A549 (cell line): ENCODE measurements around the gene METTL18. TPM values are rescaled to one million over a fixed set of nuclear protein-coding genes. Genes with fewer than 3 reads are reported as not detected.

Experiments
- ATAC-seq, 2 experiments: fragments of 200-7000 bp in 1 of 2; fragments of >200 bp in 1 of 2; cut with Nextera tagmentation in 1 of 2; cut with Tn5 transposase in 1 of 2; 3 replicates each; pipeline versions ENCODE4 v1.8.0 to v1.9.1; 2018 to 2020; ENCODE audit warnings: mild to moderate bottlenecking in 1 of 2, moderate library complexity in 1 of 2
- CTCF ChIA-PET: fragments of 300-600 bp; sonication (Branson Sonifier 250); formaldehyde crosslinking; extraction: SDS; loops from one replicate; lab custom pipeline; 2021; ENCODE audit warnings: antibody characterized with exemption, inconsistent platforms; lab: Yijun Ruan, JAX
- POLR2A ChIA-PET: fragments of 350-600 bp; formaldehyde crosslinking; extraction: SDS; loops from one replicate; lab custom pipeline; 2021; ENCODE audit warnings: antibody characterized with exemption, inconsistent platforms; lab: Yijun Ruan, JAX
- DNase-seq, 2 experiments: peaks; one replicate each; pipeline versions ENCODE4 v3.0.0 to v3.0.0-alpha.2; 2011 to 2016; ENCODE audit warnings: low read depth in 1 of 2, low spot score in 1 of 2
- FAIRE-seq: peaks from 2 replicates; lab custom pipeline; 2011; peaks lifted over from hg19 to GRCh38; lab: Jason Lieb, UNC
- H3K27ac ChIP-seq, 2 experiments: fragments of >200 bp; sonication (Bioruptor Twin); formaldehyde crosslinking; 3 replicates each; pipeline ENCODE4 v1.5.1; 2016 to 2017
- H3K4me1 ChIP-seq: fragments of >200 bp; sonication (Bioruptor Twin); formaldehyde crosslinking; 3 replicates; pipeline ENCODE4 v1.6.1; 2016
- H3K4me2 ChIP-seq: fragments of >200 bp; sonication (Bioruptor Twin); formaldehyde crosslinking; 3 replicates; pipeline ENCODE4 v1.6.1; 2016
- H3K4me3 ChIP-seq: fragments of >200 bp; sonication (Bioruptor Twin); formaldehyde crosslinking; 3 replicates; pipeline ENCODE4 v1.5.1; 2016
- H3K9me3 ChIP-seq: fragments of >200 bp; sonication (Bioruptor Twin); formaldehyde crosslinking; 3 replicates; pipeline ENCODE4 v1.6.1; 2016
- BCL3 ChIP-seq: fragments of >200 bp; sonication (Bioruptor Twin); formaldehyde crosslinking; IDR thresholded peaks from 3 replicates; pipeline ENCODE4 v1.6.1; 2016
- CBX2 ChIP-seq: fragments of 200-600 bp; sonication (generic); IDR thresholded peaks from 2 replicates; pipeline ENCODE4 v1.6.1; 2016; ENCODE audit warnings: low read depth, mild to moderate bottlenecking, borderline replicate concordance
- CHD2 ChIP-seq: fragments of 150-350 bp; IDR thresholded peaks from 2 replicates; pipeline ENCODE4 v1.6.1; 2014; ENCODE audit warnings: low read length; ENCODE audit not compliant: partially characterized antibody
- E2F6 ChIP-seq: IDR thresholded peaks from 2 replicates; pipeline ENCODE4 v1.6.1; 2012; ENCODE audit warnings: low read depth, borderline replicate concordance
- EHF ChIP-seq: fragments of 250-450 bp; sonication (Bioruptor Pico); IDR thresholded peaks from 2 replicates; pipeline ENCODE4 v1.5.0; 2020; ENCODE audit warnings: mild to moderate bottlenecking
- ESRRA ChIP-seq: fragments of 150-350 bp; IDR thresholded peaks from 2 replicates; pipeline ENCODE4 v1.6.1; 2014; ENCODE audit warnings: mild to moderate bottlenecking, low read length, borderline replicate concordance
- FOSL2 ChIP-seq, 2 experiments: fragments of 450-650 bp in 1 of 2; fragments of >200 bp in 1 of 2; sonication (Bioruptor Twin) in 1 of 2; formaldehyde crosslinking; IDR thresholded peaks; 2 replicates each; pipeline versions ENCODE4 v1.5.0 to v1.6.1; 2016 to 2020; ENCODE audit warnings: mild to moderate bottlenecking in 1 of 2, moderate library complexity in 1 of 2
- FOXS1 ChIP-seq: fragments of 250-450 bp; sonication (Bioruptor Pico); IDR thresholded peaks from 2 replicates; pipeline ENCODE4 v1.5.0; 2020; ENCODE audit warnings: mild to moderate bottlenecking, moderate library complexity
- HES2 ChIP-seq: fragments of >200 bp; sonication (Bioruptor Twin); formaldehyde crosslinking; IDR thresholded peaks from 2 replicates; pipeline ENCODE4 v1.6.1; 2016
- HEYL ChIP-seq: fragments of 250-450 bp; sonication (Bioruptor Pico); IDR thresholded peaks from 2 replicates; pipeline ENCODE4 v1.8.0; 2021; ENCODE audit warnings: mild to moderate bottlenecking, moderate library complexity
- HOXA7 ChIP-seq: fragments of 250-450 bp; sonication (Bioruptor Pico); IDR thresholded peaks from 2 replicates; pipeline ENCODE4 v1.5.0; 2020; ENCODE audit warnings: mild to moderate bottlenecking, moderate library complexity
- HOXB13 ChIP-seq: fragments of 250-450 bp; sonication (Bioruptor Pico); IDR thresholded peaks from 2 replicates; pipeline ENCODE4 v1.5.0; 2020; ENCODE audit warnings: low read depth, mild to moderate bottlenecking, moderate library complexity
- HOXB5 ChIP-seq: fragments of 250-450 bp; sonication (Bioruptor Pico); IDR thresholded peaks from 2 replicates; pipeline ENCODE4 v1.5.0; 2020; ENCODE audit warnings: mild to moderate bottlenecking, moderate library complexity
- JUN ChIP-seq, 2 experiments: fragments of >200 bp; sonication (Bioruptor Twin); formaldehyde crosslinking; IDR thresholded peaks; 2 replicates in 1 of 2; 3 replicates in 1 of 2; pipeline ENCODE4 v1.6.1; 2016 to 2017
- KDM1A ChIP-seq: fragments of 200-600 bp; sonication (generic); IDR thresholded peaks from 2 replicates; pipeline ENCODE4 v1.6.1; 2016; ENCODE audit warnings: low read depth, mild to moderate bottlenecking
- MAFK ChIP-seq: fragments of 450-650 bp; IDR thresholded peaks from 2 replicates; pipeline ENCODE4 v1.6.1; 2014; ENCODE audit not compliant: partially characterized antibody
- MAZ ChIP-seq: fragments of 150-350 bp; IDR thresholded peaks from 2 replicates; pipeline ENCODE4 v1.6.1; 2014; ENCODE audit warnings: antibody characterized with exemption, low read depth, low read length, borderline replicate concordance
- NPAS2 ChIP-seq: fragments of 250-450 bp; sonication (Bioruptor Pico); IDR thresholded peaks from 2 replicates; pipeline ENCODE4 v1.8.0; 2022; ENCODE audit warnings: mild to moderate bottlenecking, moderate library complexity, borderline replicate concordance
- NR3C1 ChIP-seq: fragments of >200 bp; sonication (Bioruptor Twin); formaldehyde crosslinking; IDR thresholded peaks from 3 replicates; pipeline ENCODE4 v1.6.1; 2017
- RCOR1 ChIP-seq: fragments of 150-350 bp; IDR thresholded peaks from 2 replicates; pipeline ENCODE4 v1.6.1; 2014; ENCODE audit warnings: antibody characterized with exemption, low read length, low read depth
- RNF2 ChIP-seq: fragments of 200-600 bp; sonication (generic); IDR thresholded peaks from 2 replicates; pipeline ENCODE4 v1.6.1; 2016; ENCODE audit warnings: low read depth, mild to moderate bottlenecking, antibody characterized with exemption, moderate library complexity, borderline replicate concordance
- SMC3 ChIP-seq: fragments of >200 bp; sonication (Bioruptor Twin); formaldehyde crosslinking; IDR thresholded peaks from 3 replicates; pipeline ENCODE4 v1.6.1; 2018; ENCODE audit warnings: inconsistent platforms
- TFCP2L1 ChIP-seq: fragments of 250-450 bp; sonication (Bioruptor Pico); IDR thresholded peaks from 2 replicates; pipeline ENCODE4 v1.5.0; 2021; ENCODE audit warnings: mild to moderate bottlenecking
- TP53 ChIP-seq: fragments of 250-450 bp; sonication (Bioruptor Pico); IDR thresholded peaks from 2 replicates; pipeline ENCODE4 v1.5.0; 2021; ENCODE audit warnings: mild to moderate bottlenecking, moderate library complexity
- USF2 ChIP-seq: fragments of 450-650 bp; IDR thresholded peaks from 2 replicates; pipeline ENCODE4 v1.6.1; 2014; ENCODE audit warnings: antibody characterized with exemption
- ZC3H11A ChIP-seq: fragments of 450-650 bp; IDR thresholded peaks from 2 replicates; pipeline ENCODE4 v1.6.1; 2014; ENCODE audit warnings: antibody characterized with exemption, mild to moderate bottlenecking
- ZFP36 ChIP-seq: fragments of 450-650 bp; IDR thresholded peaks from 2 replicates; pipeline ENCODE4 v1.6.1; 2014; ENCODE audit warnings: borderline replicate concordance; ENCODE audit not compliant: partially characterized antibody
- ZNF302 ChIP-seq: fragments of 250-450 bp; sonication (Bioruptor Pico); IDR thresholded peaks from 2 replicates; pipeline ENCODE4 v1.9.0; 2021; ENCODE audit warnings: inconsistent platforms, mild to moderate bottlenecking, moderate library complexity
- ZSCAN20 ChIP-seq: fragments of 250-450 bp; sonication (Bioruptor Pico); IDR thresholded peaks from 2 replicates; pipeline ENCODE4 v1.8.0; 2022; ENCODE audit warnings: mild to moderate bottlenecking, moderate library complexity
- WGBS: methylation state at CpG from one replicate; pipeline ENCODE4 v1.1.6; 2017; ENCODE audit errors: missing lambda C conversion rate; 5-methylcytosine and 5-hydroxymethylcytosine counted together
- polyA plus RNA-seq, 4 experiments: library from polyadenylated mRNA; depleted of rRNA in 3 of 4; stranded (reverse); fragments of >200 nt; fragmentation: RNase III in 1 of 4; extraction: RNeasy Plus Mini Kit Qiagen cat#74134 plus additional on column Dnase treatment in 1 of 4; gene quantifications; 2 replicates in 3 of 4; 3 replicates in 1 of 4; pipeline ENCODE4 v1.2.3, GENCODE V29; 2011 to 2017

METTL18 gene
- polyA plus RNA-seq, 2 of the 4 experiments (the other 2 are of a cell fraction): 7.5 to 11.4 TPM

GRCh38 chr1:169762699-169763098 is 32.0 kb downstream of the METTL18 start:
- DNase-seq (no peak), FAIRE-seq (no peak), ATAC-seq (no peak)
- Histone ChIP-seq H3K4me2 (no peak overlapping the region), H3K4me3 (no peak overlapping the region), H3K27ac (no peak overlapping the region), H3K9me3 (no peaks in the 10 kb centered on the region), H3K4me1 (no peaks in the 10 kb centered on the region)
- ChIA-PET POLR2A (no interaction called here), CTCF (no interaction called here)
- TF ChIP-seq NR3C1 (no peak), TFCP2L1 (no peak), HES2 (no peak)
- 95% methylated on average over 1 of the region's 1 CpG for WGBS

- ChIA-PET POLR2A (no interaction called here), CTCF (no interaction called here)
- ATAC-seq (no peak), FAIRE-seq (no peak), DNase-seq (no peak)
- Histone ChIP-seq H3K27ac (no peak overlapping the region), H3K4me2 (no peak overlapping the region), H3K4me3 (no peak overlapping the region), H3K4me1 (no peaks in the 10 kb centered on the region), H3K9me3 (no peaks in the 10 kb centered on the region)
- WGBS: 58% methylated on average over 3 of the region's 3 CpGs
- TF ChIP-seq HES2: no peak
- no peak for TF ChIP-seq CBX2
- TF ChIP-seq FOXS1: no peak
- TF ChIP-seq EHF (CRISPR knock-in tag): no peak
- TF ChIP-seq HOXB5: no peak
- TF ChIP-seq ZSCAN20 (CRISPR knock-in tag): no peak
- TF ChIP-seq HEYL: no peak
- TF ChIP-seq RNF2: no peak
- TF ChIP-seq BCL3: no peak
- no peak for TF ChIP-seq CHD2
- TF ChIP-seq HOXB13: no peak
- no peak for TF ChIP-seq JUN (IDR thresholded peaks at IDR 0.05)
- TF ChIP-seq ZC3H11A: no peak
- TF ChIP-seq MAZ: no peak
- TF ChIP-seq KDM1A: no peak
- no peak for TF ChIP-seq USF2
Measured at GRCh38 chr1:169759038-169759437, 35.7 kb downstream of the METTL18 start.

GRCh38 chr1:169753549-169753948 is 41.2 kb downstream of the METTL18 start:
- H3K4me3 ChIP-seq: no peak overlapping the region
- ChIA-PET POLR2A (no interaction called here), CTCF (no interaction called here)
- H3K9me3 ChIP-seq: no peaks in the 10 kb centered on the region
- 31% methylated on average over 4 of the region's 4 CpGs for WGBS
- ATAC-seq: no peak
- no peak for TF ChIP-seq RNF2
- no peak for TF ChIP-seq ESRRA
- TF ChIP-seq EHF (CRISPR knock-in tag): no peak
- no peak for TF ChIP-seq HOXA7
- TF ChIP-seq SMC3: no peak
- TF ChIP-seq ZNF302 (CRISPR knock-in tag): no peak
- no peak for TF ChIP-seq E2F6
- no peak for TF ChIP-seq ZFP36
- no peak for TF ChIP-seq FOSL2 (IDR thresholded peaks at IDR 0.05)
- TF ChIP-seq FOSL2 (CRISPR knock-in tag; IDR thresholded peaks at IDR 0.05): no peak
- no peak for TF ChIP-seq NR3C1
- no peak for TF ChIP-seq MAFK
- TF ChIP-seq HES2: no peak
- no peak for TF ChIP-seq RCOR1
- TF ChIP-seq MAZ: no peak
- TF ChIP-seq NPAS2 (CRISPR knock-in tag): no peak
- no peak for TF ChIP-seq BCL3
- no peak for TF ChIP-seq TP53 (CRISPR knock-in tag)
- TF ChIP-seq TFCP2L1: no peak
- FAIRE-seq: no peak
- no peak for DNase-seq
- H3K4me1 ChIP-seq: no peaks in the 10 kb centered on the region
- no peak overlapping the region for H3K4me2 ChIP-seq
- H3K27ac ChIP-seq: no peak overlapping the region
